GM19455 (cell line): ENCODE results near the gene MTCL3.

Experiments
- ATAC-seq: cut with Tn5 transposase; IDR thresholded peaks from one replicate; pipeline ENCODE4 v1.9.1; 2021; ENCODE audit not compliant: unreplicated experiment

MTCL3 gene

DNA sequence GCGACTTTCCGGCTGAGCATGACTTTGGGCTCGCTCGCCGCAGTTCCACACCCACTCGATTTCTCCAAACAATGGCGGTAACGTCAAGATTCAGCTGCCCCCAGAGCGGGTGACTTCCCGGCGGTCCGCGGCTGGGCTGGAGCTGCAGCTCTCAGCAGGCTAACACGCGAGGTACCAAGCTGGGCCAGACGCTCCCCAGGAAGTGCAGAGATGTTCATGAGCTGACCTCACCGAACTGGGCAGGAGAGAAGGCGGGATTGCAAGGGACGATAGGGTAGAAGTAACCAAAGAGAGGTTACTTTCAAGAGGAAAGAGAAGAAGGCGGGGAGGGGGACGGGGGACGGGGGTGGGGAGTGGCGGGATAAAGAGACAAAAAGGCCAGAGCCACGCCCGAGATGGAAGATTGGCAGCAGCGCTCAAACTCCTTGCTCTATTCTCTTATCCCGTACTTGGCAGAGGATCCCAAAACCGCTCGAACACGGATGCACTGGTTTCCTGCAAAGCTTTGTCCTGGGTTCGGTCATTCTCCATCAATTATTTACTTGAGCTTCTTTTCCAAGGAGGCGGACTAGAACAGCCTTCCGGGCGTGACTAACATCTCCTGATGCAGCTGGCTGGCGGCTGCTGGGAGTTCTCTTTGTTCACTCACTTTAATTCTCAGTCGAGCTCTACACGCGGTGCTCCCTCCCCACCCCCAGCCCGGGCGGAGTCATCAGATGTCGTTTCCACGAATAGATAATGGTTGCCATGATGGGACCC lies at the start of gene MTCL3:
MTCL3 (minus strand) TSS at position 626 of the 759 bp plus-strand sequence.
- ATAC-seq = no peak

DNA sequence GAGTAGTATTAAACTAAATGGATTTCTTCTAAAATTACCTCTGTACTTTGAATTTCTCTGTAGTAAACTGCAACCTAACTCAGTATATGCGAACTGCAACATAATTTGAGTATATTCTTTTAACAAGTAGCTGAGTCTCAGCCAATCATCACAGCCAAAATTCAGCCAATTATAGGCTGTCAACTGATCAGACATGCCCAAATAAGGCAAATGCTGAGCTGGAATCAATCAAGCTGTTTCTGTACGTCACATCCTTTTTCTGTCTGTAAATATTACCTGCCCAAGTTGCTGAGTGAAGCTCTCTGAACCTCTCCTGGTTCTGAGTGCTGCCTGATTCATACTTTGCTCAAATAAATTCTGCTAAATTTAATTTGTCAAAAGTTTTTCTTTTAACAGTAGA lies 48.3 kb upstream of the MTCL3 start:
- no peak for ATAC-seq

DNA sequence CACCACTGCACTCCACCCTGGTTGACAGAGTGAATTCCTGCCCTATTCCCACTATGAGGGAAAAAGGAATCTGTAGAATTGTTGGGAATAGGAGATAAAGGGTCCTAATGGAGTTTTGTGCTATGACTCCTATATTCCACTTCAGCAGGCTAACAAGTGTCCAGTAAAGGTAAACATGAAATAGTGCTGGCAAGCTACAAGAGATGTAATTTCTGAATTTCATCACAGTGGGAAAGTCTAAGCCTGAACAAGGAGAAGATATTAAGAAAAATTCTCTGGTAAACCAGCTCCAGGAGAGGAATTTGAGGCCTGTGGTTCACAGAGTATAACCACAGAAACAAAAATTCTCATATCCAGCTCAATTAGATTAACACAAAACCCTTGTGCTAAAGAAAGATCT lies 47.5 kb upstream of the MTCL3 start:
- ATAC-seq = no peak

DNA sequence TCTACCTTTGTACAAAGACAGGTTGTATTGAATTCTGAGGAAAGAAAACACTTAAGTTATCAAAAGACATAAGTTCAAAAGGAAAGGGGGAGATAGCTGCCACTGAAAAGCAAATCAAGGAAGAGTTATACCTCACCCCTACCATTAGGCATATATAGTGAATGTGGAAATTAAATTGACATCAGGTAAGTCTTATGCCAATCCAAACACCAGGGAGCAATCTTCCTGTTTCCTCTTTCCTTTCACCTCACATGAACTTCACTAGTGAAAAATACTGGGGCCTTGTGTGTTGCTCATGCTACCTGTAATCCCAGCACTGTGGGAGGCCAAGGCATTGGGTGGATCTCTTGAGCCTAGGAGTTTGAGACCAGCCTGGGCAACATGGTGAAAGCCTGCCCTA lies 47.0 kb upstream of the MTCL3 start:
- no peak for ATAC-seq

DNA sequence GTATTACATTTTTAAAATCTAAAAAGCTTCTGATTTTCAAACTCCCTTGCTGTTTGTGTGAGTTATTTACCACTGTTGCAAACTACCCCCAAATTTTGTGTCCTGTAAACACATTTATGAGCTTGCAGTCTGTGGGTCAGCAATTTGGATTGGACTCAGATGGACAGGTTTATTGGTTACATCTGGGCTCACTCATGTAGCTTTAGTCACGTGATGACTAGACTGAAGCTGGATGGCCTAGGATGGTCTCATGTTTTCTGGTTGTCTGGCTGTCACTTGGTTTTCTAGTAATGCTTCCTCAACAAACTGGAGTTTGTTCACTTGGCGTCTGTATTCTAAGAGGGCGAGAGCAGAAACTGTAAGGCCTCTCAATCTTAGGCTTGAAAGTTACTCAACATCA lies 45.6 kb upstream of the MTCL3 start:
- ATAC-seq = no peak

- ATAC-seq = no peak
Observed at GRCh38 chr6:127561660-127562059, 42.5 kb upstream of the MTCL3 start.

DNA sequence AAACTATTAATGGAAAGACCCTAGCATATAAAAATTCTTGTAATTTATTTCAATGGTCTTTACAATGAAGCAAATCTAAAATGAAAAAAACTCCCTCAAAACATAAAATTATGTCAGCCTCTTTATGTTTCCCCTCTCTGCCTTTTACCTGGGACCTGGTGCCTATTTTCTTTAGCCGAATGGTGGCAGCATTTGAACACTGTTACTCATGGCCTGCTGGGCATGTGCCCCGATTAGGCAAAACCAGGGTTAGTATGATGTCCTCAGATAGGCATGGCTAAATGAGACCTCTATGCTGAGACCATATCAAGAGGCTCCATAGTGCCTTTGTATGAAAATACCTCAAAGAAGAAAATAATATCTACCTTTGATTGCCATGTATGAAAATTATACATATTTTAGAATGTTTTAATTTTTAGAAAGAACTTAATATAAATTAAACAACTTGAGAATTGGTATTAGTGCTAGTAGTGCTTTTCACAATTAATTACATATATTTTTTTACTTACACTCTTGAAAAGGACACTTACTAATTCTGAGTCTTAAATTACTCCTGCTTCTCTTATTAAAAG lies 35.4 kb upstream of the MTCL3 start:
- no peak for ATAC-seq

- no peak for ATAC-seq
Observed at GRCh38 chr6:127550403-127550802, 31.3 kb upstream of the MTCL3 start.

GRCh38 chr6:127547904-127548649 lies 28.9 kb upstream of the MTCL3 start:
- no peak for ATAC-seq

DNA sequence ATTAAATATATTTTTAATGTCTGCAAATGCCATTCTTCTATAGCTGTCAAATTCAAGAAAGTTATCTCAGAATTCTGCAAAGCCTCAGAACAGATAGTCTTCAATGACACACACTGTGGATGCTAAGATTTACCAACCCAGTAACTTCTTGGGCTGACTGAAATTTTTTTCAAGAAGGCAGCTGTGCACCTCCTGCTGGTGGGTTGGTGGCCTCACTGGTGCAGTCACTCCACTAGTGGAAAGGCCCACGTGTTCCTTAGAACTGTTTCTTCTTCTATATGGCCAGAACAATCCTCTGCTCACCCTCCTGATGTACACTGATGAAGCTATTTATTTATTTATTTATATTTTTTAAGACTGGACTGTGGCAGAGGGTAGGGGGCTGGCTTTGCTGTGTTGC lies 28.1 kb upstream of the MTCL3 start:
- peak; percentile 51 for ATAC-seq

DNA sequence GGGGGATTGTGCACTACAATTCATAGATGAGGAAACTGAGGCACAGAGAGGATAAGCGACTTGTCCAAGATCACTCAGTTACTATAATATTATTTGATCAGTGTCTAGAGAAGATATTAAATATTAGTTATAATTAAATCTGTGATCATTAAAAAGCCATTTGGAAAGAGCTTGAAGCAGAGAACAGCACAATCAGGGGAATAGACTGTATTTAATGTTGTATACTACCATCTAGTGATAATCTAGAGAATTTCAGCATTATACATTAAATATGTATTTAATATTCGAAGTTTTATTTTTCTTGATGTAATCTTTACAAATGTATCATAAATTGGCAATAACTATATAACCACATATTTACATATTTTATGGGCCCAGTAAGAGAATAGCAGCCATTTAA lies 20.1 kb upstream of the MTCL3 start:
- ATAC-seq = peak; percentile 59

DNA sequence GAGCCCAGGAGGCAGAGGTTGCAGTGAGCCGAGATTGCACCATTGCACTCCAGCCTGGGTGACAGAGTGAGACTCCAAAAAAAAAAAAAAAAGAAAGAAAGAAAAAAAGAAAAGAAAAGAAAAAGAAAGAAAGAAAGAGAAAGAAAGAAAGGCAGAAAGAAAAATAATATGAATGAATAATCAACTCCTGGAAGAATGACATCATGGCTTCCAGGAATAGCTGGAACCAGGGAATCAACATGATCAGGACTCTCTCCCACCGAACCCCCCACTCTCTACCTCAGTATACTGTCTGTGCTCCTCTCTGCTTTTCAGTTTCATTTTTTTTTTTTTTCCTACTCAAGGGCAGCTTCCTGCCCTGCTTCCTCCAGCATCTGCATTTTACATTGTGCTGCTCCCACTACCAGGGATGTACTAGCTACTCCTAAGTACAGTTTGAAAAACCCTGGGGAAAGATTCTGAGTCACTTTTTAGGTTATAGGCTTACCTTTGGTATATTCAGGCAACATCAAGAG lies 19.7 kb upstream of the MTCL3 start:
- ATAC-seq = no peak

- ATAC-seq = no peak
Observed at GRCh38 chr6:127533736-127534135, 14.6 kb upstream of the MTCL3 start.

- no peak for ATAC-seq
Observed at GRCh38 chr6:127533011-127533410, 13.9 kb upstream of the MTCL3 start.

DNA sequence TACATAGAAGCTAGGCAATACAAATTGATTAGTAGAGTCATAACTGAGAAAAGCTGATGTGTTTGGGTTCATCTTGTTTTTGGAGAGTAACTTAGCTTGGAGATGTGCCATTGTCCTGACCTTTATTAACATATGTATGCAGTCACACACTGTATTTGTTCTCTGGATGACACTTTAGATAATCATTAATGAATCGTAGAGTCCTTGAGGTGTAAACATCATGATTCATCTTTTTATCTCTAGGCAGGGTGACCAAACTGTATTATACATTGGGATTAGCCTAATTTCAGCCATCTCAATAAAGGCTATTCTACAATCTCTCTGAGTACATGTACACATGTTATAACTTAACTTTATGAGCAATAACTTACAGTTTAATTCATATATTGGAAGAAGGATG lies 3.6 kb upstream of the MTCL3 start:
- ATAC-seq = no peak

GRCh38 chr6:127520066-127520465 lies 931 bp upstream of the MTCL3 start:
- ATAC-seq = no peak

- ATAC-seq = no peak
Observed at GRCh38 chr6:127519469-127519785, 292 bp upstream of the MTCL3 start.

- ATAC-seq = no peak
Observed at GRCh38 chr6:127518191-127518709, 885 bp downstream of the MTCL3 start.

GRCh38 chr6:127517693-127518092 lies 1.4 kb downstream of the MTCL3 start:
- no peak for ATAC-seq

- peak; percentile 68 for ATAC-seq
Observed at GRCh38 chr6:127516662-127517273, 2.4 kb downstream of the MTCL3 start.
